Endothelial cell of umbilical vein (primary cell): Measurements from ENCODE around the gene SLC35B2. TPM values are rescaled to one million over a fixed set of nuclear protein-coding genes. Genes with fewer than 3 reads are reported as not detected.

Experiments used
- BruUV-seq: library from RNA; stranded (reverse); fragments of 400-500 nt; replicated peaks from 2 replicates; lab custom pipeline; 2021; lab: Mats Ljungman, UMichigan
- CTCF ChIA-PET: fragments of 300-600, 350-600 bp; sonication (Branson Sonifier 250); formaldehyde crosslinking; loops from one replicate; lab custom pipeline; 2021; ENCODE audit warnings: antibody characterized with exemption, inconsistent platforms; lab: Charles Lee
- POLR2A ChIA-PET: fragments of 300-600, 350-600 bp; sonication (Branson Sonifier 250); formaldehyde crosslinking; loops from one replicate; lab custom pipeline; 2021; ENCODE audit warnings: antibody characterized with exemption, inconsistent platforms; lab: Charles Lee
- DNase-seq: peaks from one replicate; pipeline ENCODE4 v3.0.0-alpha.2; 2011; ENCODE audit warnings: low read depth, low spot score
- FAIRE-seq: peaks from 2 replicates; lab custom pipeline; 2011; peaks lifted over from hg19 to GRCh38; lab: Jason Lieb, UNC
- H2AFZ ChIP-seq: 2 replicates; pipeline ENCODE4 v1.6.0; 2012; ENCODE audit warnings: low read depth, low read length, control low read depth, inconsistent platforms
- H3K27ac ChIP-seq: 2 replicates; pipeline ENCODE4 v1.5.1; 2011; ENCODE audit warnings: low read depth, mild to moderate bottlenecking, control low read depth, low read length, moderate library complexity; ENCODE audit not compliant: insufficient read depth
- H3K27me3 ChIP-seq, 2 experiments: 2 replicates each; pipeline versions ENCODE4 v1.6.0 to v1.6.1; 2011; ENCODE audit warnings: low read length in 2 of 2, mixed read lengths in 1 of 2; ENCODE audit not compliant: control insufficient read depth in 2 of 2, insufficient read depth in 2 of 2
- H3K36me3 ChIP-seq, 2 experiments: 2 replicates in 1 of 2; 3 replicates in 1 of 2; pipeline ENCODE4 v1.5.1; 2011; ENCODE audit warnings: low read length in 2 of 2, mild to moderate bottlenecking in 1 of 2, moderate library complexity in 1 of 2; ENCODE audit not compliant: control insufficient read depth in 2 of 2, insufficient read depth in 2 of 2; ENCODE audit errors: extremely low read depth in 1 of 2
- H3K4me1 ChIP-seq: 3 replicates; pipeline ENCODE4 v1.5.1; 2011; ENCODE audit warnings: mild to moderate bottlenecking, low read length; ENCODE audit not compliant: control insufficient read depth, insufficient read depth; ENCODE audit errors: extremely low read depth
- H3K4me2 ChIP-seq: 2 replicates; pipeline ENCODE4 v1.6.1; 2011; ENCODE audit warnings: low read length, control low read depth, mixed read lengths; ENCODE audit not compliant: insufficient read depth
- H3K4me3 ChIP-seq, 3 experiments: fragments of 200-600 bp in 1 of 3; sonication (generic), shearing (Covaris generic) in 1 of 3; replicated peaks in 1 of 3; 2 replicates each; pipeline ENCODE4 v1.5.1; 2011 to 2016; ENCODE audit warnings: control low read depth in 3 of 3, low read length in 3 of 3, mild to moderate bottlenecking in 2 of 3, inconsistent platforms in 1 of 3, low read depth in 1 of 3, moderate library complexity in 1 of 3; ENCODE audit not compliant: insufficient read depth in 1 of 3
- H3K79me2 ChIP-seq: 2 replicates; pipeline ENCODE4 v1.6.0; 2012; ENCODE audit warnings: low read length, inconsistent platforms; ENCODE audit not compliant: control insufficient read depth, insufficient read depth
- H3K9ac ChIP-seq: replicated peaks from 2 replicates; pipeline ENCODE3; 2011; ENCODE audit warnings: low read length, control low read depth; ENCODE audit not compliant: insufficient read depth; ENCODE audit errors: extremely low read depth
- H3K9me1 ChIP-seq: replicated peaks from 3 replicates; pipeline ENCODE4 v1.6.0; 2011; ENCODE audit warnings: mild to moderate bottlenecking, low read length; ENCODE audit not compliant: control insufficient read depth, insufficient read depth; ENCODE audit errors: extremely low read depth
- H3K9me3 ChIP-seq: replicated peaks from 2 replicates; pipeline ENCODE4 v1.5.1; 2012; ENCODE audit warnings: low read length, inconsistent platforms; ENCODE audit not compliant: control insufficient read depth, insufficient read depth
- H4K20me1 ChIP-seq: replicated peaks from 2 replicates; pipeline ENCODE3; 2011; ENCODE audit warnings: mild to moderate bottlenecking, low read length; ENCODE audit not compliant: control insufficient read depth, insufficient read depth; ENCODE audit errors: extremely low read depth
- EZH2 ChIP-seq: IDR thresholded peaks from 2 replicates; pipeline ENCODE4 v1.6.1; 2012; ENCODE audit warnings: borderline replicate concordance, low read depth, mild to moderate bottlenecking, moderate library complexity, low read length, inconsistent platforms; ENCODE audit not compliant: severe bottlenecking
- GATA2 ChIP-seq: IDR thresholded peaks from 2 replicates; pipeline ENCODE4 v1.7.0; 2011; ENCODE audit warnings: low read depth, mild to moderate bottlenecking, moderate library complexity, mixed read lengths, low read length; ENCODE audit not compliant: insufficient read length, insufficient read depth
- JUN ChIP-seq: IDR thresholded peaks from 2 replicates; pipeline ENCODE4 v1.6.1; 2011; ENCODE audit warnings: borderline replicate concordance, low read depth; ENCODE audit not compliant: insufficient read length, insufficient read depth
- MYC ChIP-seq: IDR thresholded peaks from one replicate; pipeline ENCODE4 v1.6.1; 2011; ENCODE audit warnings: mild to moderate bottlenecking, low read depth, low read length
- POLR2A ChIP-seq: IDR thresholded peaks from 2 replicates; pipeline ENCODE4 v1.6.1; 2012; ENCODE audit warnings: low read depth, mild to moderate bottlenecking, control low read depth, low read length
- dilution Hi-C: fragments of 300-500 bp; cut with MboI; formaldehyde crosslinking; loops from one replicate; pipeline ENCODE4 v1.15.0; 2019; ENCODE audit warnings: low sequenced_read_pairs; ENCODE audit not compliant: extremely low pct_ligation_motif_present
- intact Hi-C: fragments of 100-400 bp; cut with micrococcal nuclease; formaldehyde crosslinking; loops from one replicate; pipeline ENCODE4 v1.10.0; 2022
- polyA plus RNA-seq, 4 experiments: library from polyadenylated mRNA; depleted of rRNA in 3 of 4; stranded (reverse) in 3 of 4; unstranded in 1 of 4; fragments of >200 nt; gene quantifications; 2 replicates each; pipeline versions ENCODE4 v1.2.1 to v1.2.3, GENCODE V29; 2011 to 2012; ENCODE audit warnings: missing spikeins in 1 of 4
- total RNA-seq: library from RNA; stranded (reverse); gene quantifications from 2 replicates; pipeline ENCODE4 v1.2.3, GENCODE V29; 2021
- TF ChIP-seq, protein P1 (sequence below): IDR thresholded peaks from 2 replicates; pipeline ENCODE4 v1.6.1; 2011; ENCODE audit not compliant: insufficient read depth, insufficient read length
- TF ChIP-seq, protein P2 (sequence below), 2 donors: IDR thresholded peaks; 1 replicate in 1 of 2; 2 replicates in 1 of 2; pipeline ENCODE4 v1.5.1; 2011; ENCODE audit warnings: low read length in 2 of 2, mild to moderate bottlenecking in 2 of 2, moderate library complexity in 2 of 2, control low read depth in 1 of 2, inconsistent platforms in 1 of 2, low read depth in 1 of 2; ENCODE audit not compliant: insufficient read depth in 1 of 2; ENCODE audit errors: extremely low read depth in 1 of 2

The SLC35B2 gene
- total and polyA plus RNA-seq, 2 donors (not counting 3 experiments of a cell fraction or from before 2014, with no cell fraction given), result 53.4 to 112 TPM

DNA sequence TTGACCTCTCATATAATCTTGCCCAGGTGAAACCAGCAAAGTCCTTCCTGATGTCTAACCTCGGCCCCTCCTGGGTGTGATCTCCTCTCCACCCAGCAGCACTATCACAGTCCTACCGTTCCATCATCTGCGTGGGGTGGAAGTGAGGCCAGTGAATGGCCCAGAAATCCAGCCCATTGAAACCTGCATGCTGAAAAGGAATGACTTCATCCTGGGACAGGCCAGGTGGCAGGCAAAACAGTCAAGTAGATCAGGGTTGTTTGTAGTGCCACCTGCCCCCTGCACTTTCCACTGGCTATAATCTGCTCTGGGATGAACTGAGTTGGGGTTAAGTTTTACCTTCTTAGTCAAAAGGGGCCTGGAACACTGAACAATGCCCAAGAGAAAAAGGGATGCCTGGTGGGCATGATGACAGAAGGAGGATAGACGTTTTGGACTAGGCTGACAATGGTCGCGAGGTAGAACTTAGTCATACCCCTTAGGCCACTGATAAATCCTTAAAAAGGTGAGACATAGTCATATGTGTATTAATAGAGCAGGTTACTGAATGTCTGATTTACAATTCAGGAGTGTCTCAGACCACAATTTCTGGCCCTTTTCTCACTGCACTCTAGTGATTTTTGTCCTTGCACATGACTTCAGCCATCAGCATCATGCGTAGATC lies 18.5 kb downstream of the SLC35B2 start:
- no peak for TF ChIP-seq GATA2
- no peak for TF ChIP-seq POLR2A
- no peak for TF ChIP-seq JUN
- no peak for TF ChIP-seq EZH2
- TF ChIP-seq, protein P1, sequence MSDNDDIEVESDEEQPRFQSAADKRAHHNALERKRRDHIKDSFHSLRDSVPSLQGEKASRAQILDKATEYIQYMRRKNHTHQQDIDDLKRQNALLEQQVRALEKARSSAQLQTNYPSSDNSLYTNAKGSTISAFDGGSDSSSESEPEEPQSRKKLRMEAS, result no peak
- TF ChIP-seq, protein P2, sequence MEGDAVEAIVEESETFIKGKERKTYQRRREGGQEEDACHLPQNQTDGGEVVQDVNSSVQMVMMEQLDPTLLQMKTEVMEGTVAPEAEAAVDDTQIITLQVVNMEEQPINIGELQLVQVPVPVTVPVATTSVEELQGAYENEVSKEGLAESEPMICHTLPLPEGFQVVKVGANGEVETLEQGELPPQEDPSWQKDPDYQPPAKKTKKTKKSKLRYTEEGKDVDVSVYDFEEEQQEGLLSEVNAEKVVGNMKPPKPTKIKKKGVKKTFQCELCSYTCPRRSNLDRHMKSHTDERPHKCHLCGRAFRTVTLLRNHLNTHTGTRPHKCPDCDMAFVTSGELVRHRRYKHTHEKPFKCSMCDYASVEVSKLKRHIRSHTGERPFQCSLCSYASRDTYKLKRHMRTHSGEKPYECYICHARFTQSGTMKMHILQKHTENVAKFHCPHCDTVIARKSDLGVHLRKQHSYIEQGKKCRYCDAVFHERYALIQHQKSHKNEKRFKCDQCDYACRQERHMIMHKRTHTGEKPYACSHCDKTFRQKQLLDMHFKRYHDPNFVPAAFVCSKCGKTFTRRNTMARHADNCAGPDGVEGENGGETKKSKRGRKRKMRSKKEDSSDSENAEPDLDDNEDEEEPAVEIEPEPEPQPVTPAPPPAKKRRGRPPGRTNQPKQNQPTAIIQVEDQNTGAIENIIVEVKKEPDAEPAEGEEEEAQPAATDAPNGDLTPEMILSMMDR (IDR thresholded peaks at IDR 0.05; ENCODE audit: extremely low read depth in 1 of 2, insufficient read depth in 1 of 2, low read depth in 1 of 2, low read length in 2 of 2), result no peak
- no peak for TF ChIP-seq MYC
- H3K4me3 ChIP-seq, result no peak overlapping the region
- FAIRE-seq, result no peak
- H3K9ac ChIP-seq, result no peak overlapping the region
- H3K27me3 ChIP-seq, result no peaks in the 10 kb centered on the region
- POLR2A ChIA-PET, result no interaction called here
- H3K36me3 ChIP-seq, result peaks cover 7 to 9% of the 10 kb centered on the region in 2 experiments
- intact Hi-C loops (loop anchor here (1.0 kb wide), 1 partner anchor 7 kb away; no protein-coding TSS in a partner anchor), dilution Hi-C loops (loop anchor here (10.0 kb wide), 1 partner anchor 134 kb away; no protein-coding TSS in a partner anchor)
- no peak overlapping the region for H3K27ac ChIP-seq
- no peaks in the 10 kb centered on the region for H3K9me1 ChIP-seq
- no peaks in the 10 kb centered on the region for H3K9me3 ChIP-seq
- DNase-seq, result no peak
- CTCF ChIA-PET, result interaction anchor here (2.1 to 7.2 kb wide), 2 partner anchors 64 to 142 kb away, joined by 16 to 148 read pairs; no protein-coding TSS in a partner anchor
- H3K79me2 ChIP-seq, result no peaks in the 10 kb centered on the region
- H2AFZ ChIP-seq, result no peak overlapping the region
- no peaks in the 10 kb centered on the region for H4K20me1 ChIP-seq
- BruUV-seq, result no TSS peak
- peaks cover 33% of the 10 kb centered on the region for H3K4me1 ChIP-seq
- H3K4me2 ChIP-seq, result no peak overlapping the region
